Urothelium cell line (cell line): ENCODE measurements around the gene TRAF7.
A peak's percentile ranks its signal among the peaks of the same experiment; 100 is the strongest.
"Not testable (repeated sequence)": the region's sequence is repeated elsewhere in the genome, so short reads cannot be mapped to it uniquely, and the experiment has no call there.

Experiments
- DNase-seq: peaks from one replicate; pipeline ENCODE4 v3.0.0; 2011; ENCODE audit warnings: low spot score, mixed read lengths
- FAIRE-seq: peaks from 2 replicates; lab custom pipeline; 2011; peaks lifted over from hg19 to GRCh38; lab: Jason Lieb, UNC

Gene TRAF7

GRCh38 chr16:2196981-2197511 lies 41.5 kb downstream of the TRAF7 start:
- DNase-seq (no peak), FAIRE-seq (no peak)

DNA sequence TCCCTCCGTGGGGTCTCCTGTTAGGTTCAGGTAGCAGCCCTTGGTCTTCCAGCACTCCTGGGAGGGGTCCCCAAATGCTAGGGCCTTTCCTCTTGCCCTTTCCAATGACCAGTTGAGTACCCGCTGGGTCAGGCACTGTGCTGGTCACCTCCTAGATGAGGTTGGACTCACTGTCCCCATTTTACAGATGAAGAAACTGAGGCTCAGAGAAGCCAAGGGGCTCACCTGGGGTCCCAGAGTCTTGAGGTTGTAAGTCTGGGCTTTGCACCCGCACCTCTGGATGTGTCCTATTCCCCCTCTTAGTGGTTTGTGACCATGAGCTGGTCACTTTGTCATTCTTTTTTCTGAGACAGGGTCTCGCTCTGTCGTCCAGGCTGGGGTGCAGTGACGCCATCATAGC lies 42.2 kb downstream of the TRAF7 start:
- FAIRE-seq = no peak
- DNase-seq = no peak

- FAIRE-seq (no peak), DNase-seq (no peak)
Observed at GRCh38 chr16:2198283-2198682, 42.7 kb downstream of the TRAF7 start.

- no peak for FAIRE-seq
- DNase-seq = no peak
Observed at GRCh38 chr16:2199095-2199494, 43.5 kb downstream of the TRAF7 start.

DNA sequence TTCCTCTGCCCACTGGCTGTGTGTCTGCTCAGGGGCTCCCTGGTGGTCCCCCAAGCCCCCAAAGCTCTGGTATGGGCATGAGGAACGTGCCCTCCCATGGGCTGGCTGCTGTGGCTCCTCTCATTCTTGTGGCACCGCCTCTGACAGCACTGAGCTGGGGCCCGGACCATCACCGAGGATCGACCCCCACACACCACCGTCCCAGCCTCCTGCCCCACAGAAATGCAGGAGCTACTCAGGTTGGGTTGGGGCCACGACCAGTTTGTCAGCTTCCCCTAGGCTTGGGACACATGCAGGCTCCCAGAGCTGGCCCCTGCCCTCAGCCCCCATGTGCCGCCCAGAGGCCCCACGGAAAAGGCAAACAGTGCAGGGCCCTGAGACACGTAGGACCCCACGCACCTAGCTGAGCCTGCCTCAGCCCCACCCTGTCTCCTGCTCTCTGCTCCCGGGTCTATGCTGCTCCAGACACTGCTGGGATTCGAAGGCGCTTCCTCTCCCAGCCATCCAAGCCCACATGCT lies 44.1 kb downstream of the TRAF7 start:
- no peak for DNase-seq
- no peak for FAIRE-seq

- DNase-seq (no peak), FAIRE-seq (no peak)
Observed at GRCh38 chr16:2200313-2200712, 44.7 kb downstream of the TRAF7 start.

GRCh38 chr16:2203119-2203688 lies 47.6 kb downstream of the TRAF7 start:
- not testable (repeated sequence) for DNase-seq
- peak; percentile 17 for FAIRE-seq

- FAIRE-seq = no peak
Observed at GRCh38 chr16:2204416-2205103, 49.0 kb downstream of the TRAF7 start.

GRCh38 chr16:2205104-2205966 lies 49.8 kb downstream of the TRAF7 start, which contains the start of gene MLST8:
Gene MLST8 (plus strand): TSS chr16:2205454. CDS start chr16:2206086, 632 bp downstream.
- FAIRE-seq (peak; percentile 69), DNase-seq (peak; percentile 98)

More at GRCh38 chr16:2204416-2205103, 49.0 kb downstream of the TRAF7 start:
- no peak for DNase-seq

GRCh38 chr16:2205967-2206313 lies 50.4 kb downstream of the TRAF7 start:
- DNase-seq (no peak), FAIRE-seq (no peak)

- DNase-seq = no peak
- no peak for FAIRE-seq
Observed at GRCh38 chr16:2206420-2206779, 50.8 kb downstream of the TRAF7 start.

GRCh38 chr16:2206780-2207433 lies 51.3 kb downstream of the TRAF7 start:
- FAIRE-seq = no peak
- DNase-seq = no peak

DNA sequence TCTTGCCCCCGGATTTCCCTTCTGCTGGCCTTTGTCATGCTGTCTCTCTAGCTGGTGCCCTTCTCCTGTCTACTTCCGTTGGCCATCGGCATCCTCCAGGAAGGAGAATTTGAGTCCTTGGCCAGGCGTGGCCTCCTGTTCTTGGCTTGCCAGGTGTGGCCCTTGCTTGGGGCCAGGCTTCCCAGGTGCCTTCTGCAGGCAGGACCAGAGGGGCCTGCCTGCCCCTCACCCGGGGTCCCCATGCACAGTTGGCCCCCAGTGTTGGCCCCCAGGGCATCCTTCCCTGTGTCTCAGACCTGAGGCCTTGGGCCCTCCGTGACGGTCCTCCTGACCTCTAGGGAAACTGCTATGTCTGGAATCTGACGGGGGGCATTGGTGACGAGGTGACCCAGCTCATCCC lies 52.3 kb downstream of the TRAF7 start:
- FAIRE-seq (no peak), DNase-seq (no peak)

DNA sequence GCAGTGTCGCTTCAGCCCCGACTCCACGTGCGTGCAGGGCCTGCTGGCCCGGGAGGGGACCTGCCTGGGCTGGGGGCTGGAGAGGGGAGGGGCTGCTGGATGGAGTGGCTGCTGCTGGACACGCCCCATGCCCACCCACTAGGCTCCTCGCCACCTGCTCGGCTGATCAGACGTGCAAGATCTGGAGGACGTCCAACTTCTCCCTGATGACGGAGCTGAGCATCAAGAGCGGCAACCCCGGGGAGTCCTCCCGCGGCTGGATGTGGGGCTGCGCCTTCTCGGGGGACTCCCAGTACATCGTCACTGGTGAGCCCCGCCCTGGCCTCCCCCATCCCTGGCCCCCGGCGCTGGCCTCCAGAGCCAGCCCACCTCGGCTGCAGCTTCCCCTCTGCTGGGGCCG lies 52.7 kb downstream of the TRAF7 start:
- no peak for DNase-seq
- no peak for FAIRE-seq

GRCh38 chr16:2208772-2209171 lies 53.2 kb downstream of the TRAF7 start:
- FAIRE-seq (no peak), DNase-seq (no peak)

- FAIRE-seq (no peak), DNase-seq (no peak)
Observed at GRCh38 chr16:2209258-2210008, 53.9 kb downstream of the TRAF7 start.

GRCh38 chr16:2210009-2210332 lies 54.4 kb downstream of the TRAF7 start:
- DNase-seq (no peak), FAIRE-seq (no peak)

GRCh38 chr16:2210386-2211365 lies 55.1 kb downstream of the TRAF7 start, which contains the start of gene BRICD5:
Gene BRICD5 (minus strand): TSS chr16:2210863. CDS start chr16:2210833, 30 bp downstream.
- no peak for DNase-seq
- no peak for FAIRE-seq

DNA sequence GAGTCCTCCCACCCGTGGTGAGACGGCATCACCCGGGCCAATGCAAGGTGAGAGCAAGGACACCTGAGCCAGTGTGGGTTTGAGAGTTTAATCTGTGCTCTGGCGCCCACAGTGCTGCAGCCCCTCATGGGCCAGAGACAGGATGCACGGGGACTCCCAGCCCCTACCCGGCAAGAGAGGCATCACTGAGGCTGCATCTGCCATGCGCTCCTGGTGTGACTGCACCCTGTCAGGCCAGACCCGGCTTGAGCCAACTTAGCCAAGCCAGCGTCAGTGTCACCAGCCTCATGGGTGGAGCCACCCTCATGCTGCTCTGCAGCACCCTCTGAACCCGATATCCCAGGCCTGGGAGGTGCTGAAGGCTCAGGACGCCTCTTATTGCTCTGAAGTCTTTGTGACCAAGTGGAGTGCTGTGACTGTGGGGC lies 56.4 kb downstream of the TRAF7 start:
- FAIRE-seq (no peak), DNase-seq (no peak)
